ENCODE data around the gene DPF1.
"Not testable (repeated sequence)": the region's sequence is repeated elsewhere in the genome, so short reads cannot be mapped to it uniquely, and the experiment has no call there.

The DPF1 gene

GRCh38 chr19:38262585-38263268 is 38.7 kb upstream of the DPF1 start:
- Histone ChIP-seq H3K27me3 (no peaks in the 10 kb centered on the region), H3K4me1 (no peaks in the 10 kb centered on the region), H3K4me3 (ENCODE audit: low read depth, low read length) (no peak overlapping the region), H3K36me3 (no peaks in the 10 kb centered on the region), H3K9me3 (no peaks in the 10 kb centered on the region)
- no peak for DNase-seq
- TF ChIP-seq CTCF (IDR thresholded peaks at IDR 0.05; ENCODE audit: low read depth, low read length): no peak

- not testable (repeated sequence) for H3K27me3 ChIP-seq; H3K4me1 ChIP-seq; H3K4me3 ChIP-seq (ENCODE audit: low read depth, low read length); DNase-seq; H3K9me3 ChIP-seq; H3K36me3 ChIP-seq
Observed at GRCh38 chr19:38261942-38262341, 37.9 kb upstream of the DPF1 start.

GRCh38 chr19:38255383-38256014 is 31.5 kb upstream of the DPF1 start:
- Histone ChIP-seq H3K4me1 (peaks cover 3% of the 10 kb centered on the region; the same call in 1 of the 2 replicates), H3K27me3 (no peaks in the 10 kb centered on the region; the same call in 1 of the 2 replicates), H3K4me3 (ENCODE audit: low read depth, low read length) (peak overlapping the region; percentile 43), H3K36me3 (no peaks in the 10 kb centered on the region), H3K9me3 (no peaks in the 10 kb centered on the region)
- TF ChIP-seq CTCF (IDR thresholded peaks at IDR 0.05; ENCODE audit: low read depth, low read length): no peak
- no peak for DNase-seq

DNA sequence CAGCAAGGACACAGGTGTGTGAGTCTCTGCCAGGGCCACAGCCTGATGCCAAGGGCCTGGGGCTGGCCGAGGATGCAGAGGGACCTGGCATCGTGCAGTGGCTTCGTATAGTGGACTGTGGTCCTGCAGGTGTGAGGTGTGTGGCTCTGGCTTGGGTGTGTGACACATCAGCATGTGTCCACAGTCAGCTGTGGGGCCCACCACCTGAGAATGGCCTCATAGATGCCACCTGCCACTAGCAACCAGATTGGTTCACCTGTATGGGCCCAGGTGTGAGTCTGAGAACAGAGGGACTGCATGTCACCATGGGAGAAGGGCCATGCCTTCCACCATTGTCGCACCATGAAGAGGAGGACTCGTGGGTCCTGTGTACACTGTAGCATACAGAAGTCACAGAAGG is 29.8 kb upstream of the DPF1 start:
- Histone ChIP-seq H3K4me1 (peaks cover 3% of the 10 kb centered on the region; the same call in 1 of the 2 replicates), H3K36me3 (no peaks in the 10 kb centered on the region), H3K27me3 (no peaks in the 10 kb centered on the region; the same call in 1 of the 2 replicates), H3K4me3 (ENCODE audit: low read depth, low read length) (no peak overlapping the region), H3K9me3 (no peaks in the 10 kb centered on the region)
- DNase-seq: no peak
- no peak for TF ChIP-seq CTCF (IDR thresholded peaks at IDR 0.05; ENCODE audit: low read depth, low read length)

DNA sequence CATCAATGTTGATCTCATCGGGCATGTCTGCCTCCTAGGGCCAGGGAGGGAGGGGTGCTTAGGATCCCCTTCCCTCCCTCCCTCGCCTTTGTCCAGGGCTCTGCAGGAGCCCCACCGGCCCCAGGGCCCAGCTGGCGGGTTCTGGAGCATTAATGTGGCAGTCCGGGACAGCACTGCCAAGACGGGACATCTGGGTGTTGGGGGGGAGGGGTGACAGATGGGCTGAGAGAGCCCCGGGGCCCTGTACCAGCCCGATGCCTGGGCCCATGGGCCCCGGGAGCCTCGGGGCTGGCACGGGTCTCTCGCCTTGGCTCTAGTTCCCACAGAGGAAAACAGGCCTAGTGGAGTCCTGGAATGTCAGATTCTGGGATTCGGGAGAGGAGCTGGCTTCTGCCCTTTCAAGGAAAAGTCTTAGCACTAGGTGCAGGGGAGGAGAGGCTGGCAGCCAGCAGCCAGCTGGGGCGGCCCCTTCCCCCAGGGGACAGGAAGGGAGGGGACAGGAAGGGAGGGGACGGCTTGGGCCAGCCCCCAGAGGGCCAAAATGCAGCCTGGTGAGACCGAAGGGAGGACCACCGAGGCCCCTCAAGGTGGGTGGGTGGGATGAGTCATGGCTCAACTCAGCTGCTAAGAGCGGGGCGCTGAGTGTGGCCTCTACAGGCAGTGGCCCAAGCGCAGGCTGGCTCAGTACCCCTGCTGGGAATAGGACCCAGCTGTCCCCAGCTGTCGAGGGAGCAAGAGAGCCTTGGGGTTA is 29.1 kb upstream of the DPF1 start:
- Histone ChIP-seq H3K9me3 (no peaks in the 10 kb centered on the region), H3K4me3 (ENCODE audit: low read depth, low read length) (no peak overlapping the region), H3K27me3 (no peaks in the 10 kb centered on the region; the same call in 1 of the 2 replicates), H3K4me1 (peaks cover 3% of the 10 kb centered on the region; the same call in 1 of the 2 replicates), H3K36me3 (no peaks in the 10 kb centered on the region)
- peak; percentile 28 for DNase-seq
- TF ChIP-seq CTCF (IDR thresholded peaks at IDR 0.05; ENCODE audit: low read depth, low read length): no peak

- Histone ChIP-seq H3K4me1 (peaks cover 3% of the 10 kb centered on the region; the same call in 1 of the 2 replicates), H3K27me3 (no peaks in the 10 kb centered on the region; the same call in 1 of the 2 replicates), H3K4me3 (ENCODE audit: low read depth, low read length) (no peak overlapping the region), H3K9me3 (no peaks in the 10 kb centered on the region), H3K36me3 (no peaks in the 10 kb centered on the region)
- no peak for TF ChIP-seq CTCF (IDR thresholded peaks at IDR 0.05; ENCODE audit: low read depth, low read length)
- DNase-seq: no peak
Observed at GRCh38 chr19:38252385-38252784, 28.4 kb upstream of the DPF1 start.
